Esophagus squamous epithelium (tissue), 5 donors: ENCODE measurements around the gene GAS7. TPM values are rescaled to one million over a fixed set of nuclear protein-coding genes. Genes with fewer than 3 reads are reported as not detected.

Experiments
- DNase-seq: peaks from one replicate; lab custom pipeline; 2025; lab: John Stamatoyannopoulos, UW
- H3K27ac ChIP-seq, 4 donors: fragments of 200-600 bp; sonication (generic); one replicate each; pipeline ENCODE4 v1.5.1; 2016 to 2019; ENCODE audit warnings: mild to moderate bottlenecking in 1 of 4
- H3K27me3 ChIP-seq, 4 donors: fragments of 200-600 bp; sonication (generic); 1 replicate in 3 of 4; 2 replicates in 1 of 4; pipeline versions ENCODE4 v1.5.1 to v1.6.0; 2017 to 2021; ENCODE audit warnings: antibody characterized with exemption in 1 of 4
- H3K36me3 ChIP-seq, 3 donors: fragments of 200-600 bp; sonication (generic); one replicate each; pipeline ENCODE4 v1.5.1; 2016 to 2019
- H3K4me1 ChIP-seq, 3 donors: fragments of 200-600 bp; sonication (generic); one replicate each; pipeline ENCODE4 v1.5.1; 2017 to 2019
- H3K4me3 ChIP-seq, 4 donors: fragments of 200-600 bp; sonication (generic); 1 replicate in 3 of 4; 2 replicates in 1 of 4; pipeline ENCODE4 v1.5.1; 2016 to 2019; ENCODE audit warnings: mild to moderate bottlenecking in 2 of 4, moderate library complexity in 1 of 4
- H3K9me3 ChIP-seq, 3 donors: fragments of 200-600 bp; sonication (generic); one replicate each; pipeline ENCODE4 v1.5.1; 2016 to 2019
- CTCF ChIP-seq, 6 experiments: fragments of 450-650 bp in 4 of 6; fragments of 200-600 bp in 2 of 6; sonication (generic) in 2 of 6; IDR thresholded peaks; one replicate each; pipeline ENCODE4 v1.5.1; 2016 to 2019; ENCODE audit warnings: antibody characterized with exemption in 6 of 6, mild to moderate bottlenecking in 4 of 6, moderate library complexity in 4 of 6
- POLR2A ChIP-seq, 4 donors: fragments of 450-650 bp; IDR thresholded peaks; one replicate each; pipeline ENCODE4 v1.6.1; 2017; ENCODE audit warnings: antibody characterized with exemption in 4 of 4, mild to moderate bottlenecking in 4 of 4, moderate library complexity in 3 of 4
- WGBS, 2 donors: methylation state at CpG; one replicate each; pipeline ENCODE4 v1.1.5; 2018; 5-methylcytosine and 5-hydroxymethylcytosine counted together
- intact Hi-C: fragments of 100-400 bp; cut with DNase I; formaldehyde crosslinking; loops from one replicate; pipeline ENCODE4 v1.15.0; 2022
- total RNA-seq, 4 donors: library from RNA; depleted of rRNA; stranded (reverse); fragments of >200 nt; gene quantifications; one replicate each; pipeline ENCODE4 v1.1.0, GENCODE V29; 2016
- donor health status: DM: yes; HTN: yes; CAD: no.

GAS7 gene
- total RNA-seq, 4 donors from 2014 or later: 16.8 to 39.1 (median 30.1) TPM

- no peaks in the 10 kb centered on the region for H3K36me3 ChIP-seq
- H3K27ac ChIP-seq: peak overlapping the region in 2 of 4 donors; percentile 25 to 55
- 71 to 80% methylated on average over 12 to 13 of the region's 13 CpGs for WGBS, 2 donors
- no peak overlapping the region for H3K4me3 ChIP-seq
- H3K9me3 ChIP-seq: no peaks in the 10 kb centered on the region
- no peaks in the 10 kb centered on the region for H3K27me3 ChIP-seq
- TF ChIP-seq POLR2A (IDR thresholded peaks at IDR 0.05) (no peak), CTCF (IDR thresholded peaks at IDR 0.05) (no peak)
- DNase-seq: no peak
- H3K4me1 ChIP-seq: peaks cover 0 to 38% (median 16%) of the 10 kb centered on the region in 3 donors
- intact Hi-C loops: no loop called here
These were observed 143.0 kb downstream of the GAS7 start for GRCh38 chr17:10055262-10055975.

GRCh38 chr17:10053782-10054540, 144.4 kb downstream of the GAS7 start:
- DNase-seq: no peak

GRCh38 chr17:10052106-10052813, 146.1 kb downstream of the GAS7 start:
- Histone ChIP-seq H3K36me3 (no peaks in the 10 kb centered on the region), H3K4me3 (no peak overlapping the region), H3K27ac (peak overlapping the region in 1 of 4 donors; percentile 83), H3K9me3 (no peaks in the 10 kb centered on the region), H3K4me1 (peaks cover 0 to 27% (median 11%) of the 10 kb centered on the region in 3 donors), H3K27me3 (no peaks in the 10 kb centered on the region)
- 79 to 84% methylated on average over 12 to 15 of the region's 15 CpGs for WGBS, 2 donors
- no peak for DNase-seq
- TF ChIP-seq CTCF (IDR thresholded peaks at IDR 0.05) (no peak), POLR2A (IDR thresholded peaks at IDR 0.05) (no peak)
- intact Hi-C loops: no loop called here

More at GRCh38 chr17:10053782-10054540, 144.4 kb downstream of the GAS7 start:
- 72 to 74% methylated on average over 12 of the region's 12 CpGs for WGBS, 2 donors
- intact Hi-C loops: no loop called here
- H3K36me3 ChIP-seq: no peaks in the 10 kb centered on the region
- no peaks in the 10 kb centered on the region for H3K9me3 ChIP-seq
- H3K27ac ChIP-seq: peak overlapping the region in 2 of 4 donors; percentile 26 to 62
- TF ChIP-seq CTCF (IDR thresholded peaks at IDR 0.05) (no peak), POLR2A (IDR thresholded peaks at IDR 0.05) (no peak)
- H3K27me3 ChIP-seq: no peaks in the 10 kb centered on the region
- no peak overlapping the region for H3K4me3 ChIP-seq
- H3K4me1 ChIP-seq: peaks cover 0 to 28% (median 11%) of the 10 kb centered on the region in 3 donors

- H3K36me3 ChIP-seq: no peaks in the 10 kb centered on the region
- intact Hi-C loops: no loop called here
- TF ChIP-seq CTCF (IDR thresholded peaks at IDR 0.05) (no peak), POLR2A (IDR thresholded peaks at IDR 0.05) (no peak)
- no peaks in the 10 kb centered on the region for H3K27me3 ChIP-seq
- H3K4me1 ChIP-seq: peaks cover 0 to 30% (median 11%) of the 10 kb centered on the region in 3 donors
- DNase-seq: no peak
- H3K4me3 ChIP-seq: no peak overlapping the region
- H3K27ac ChIP-seq: peak overlapping the region in 3 of 4 donors; percentile 59 to 83 (median 70)
- WGBS, 2 donors: 65 to 69% methylated on average over 8 of the region's 8 CpGs
- no peaks in the 10 kb centered on the region for H3K9me3 ChIP-seq
These were observed 147.3 kb downstream of the GAS7 start for GRCh38 chr17:10051112-10051511.
